Right renal cortex interstitium (tissue), 3 donors: ENCODE data around the gene SPINK5. TPM values are rescaled to one million over a fixed set of nuclear protein-coding genes. Genes with fewer than 3 reads are reported as not detected.
A peak's percentile ranks its signal among the peaks of the same experiment; 100 is the strongest.

Experiments used
- DNase-seq, 3 donors: peaks; one replicate each; pipeline ENCODE4 v3.0.0-alpha.2; 2013; ENCODE audit warnings: low read depth in 3 of 3, low spot score in 2 of 3
- polyA plus RNA-seq, 3 donors: library from polyadenylated mRNA; unstranded; fragments of 120-200 nt; gene quantifications; one replicate each; pipeline ENCODE4 v1.2.1, GENCODE V29; 2013; ENCODE audit not compliant: insufficient read length in 3 of 3

SPINK5 gene
- polyA plus RNA-seq, 3 donors = 0.28 to 0.61 (median 0.42) TPM

GRCh38 chr5:148176480-148176879 is 112.7 kb downstream of the SPINK5 start:
- DNase-seq = no peak

DNA sequence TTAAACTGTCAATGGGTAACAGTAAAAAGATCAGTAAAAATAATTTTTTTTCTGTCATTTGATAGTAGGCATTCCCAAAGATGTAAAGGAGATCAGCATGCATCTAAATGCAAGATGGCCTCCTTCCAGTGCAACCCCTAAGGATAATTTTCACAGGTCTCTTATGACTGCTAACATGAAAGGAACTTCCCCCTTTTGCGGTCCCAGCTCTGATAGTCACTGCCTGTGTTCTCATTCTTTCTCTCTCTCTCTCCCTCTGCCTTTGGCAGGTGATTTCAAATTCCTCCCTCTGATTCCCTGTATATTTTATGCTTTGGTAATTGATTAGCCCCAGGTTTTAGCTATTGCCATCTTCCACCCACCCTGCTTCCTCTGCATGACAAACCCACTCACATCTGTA is 113.4 kb downstream of the SPINK5 start:
- no peak for DNase-seq

GRCh38 chr5:148179234-148179824 is 115.5 kb downstream of the SPINK5 start:
- peak; percentile 7 to 14 (median 7) for DNase-seq

- DNase-seq = no peak
These were observed 122.6 kb downstream of the SPINK5 start for GRCh38 chr5:148186248-148187003.

Other genes with a start within 250 kb of the SPINK5 start
- 10 to 100 TPM in 2 of 3 donors, 1 to 10 TPM in 1; 2.4 to 61.4 (median 36.1) TPM for gene SPINK1, start 232.3 kb upstream of the SPINK5 start, polyA plus RNA-seq
- gene SCGB3A2, start 185.3 kb upstream of the SPINK5 start, polyA plus RNA-seq = not detected
- not detected for gene C5orf46, start 157.4 kb upstream of the SPINK5 start, polyA plus RNA-seq
- gene SPINK14, start 104.6 kb downstream of the SPINK5 start, polyA plus RNA-seq = not detected
- gene SPINK6, start 139.1 kb downstream of the SPINK5 start, polyA plus RNA-seq = not detected
- not detected for gene MARCOL, start 174.5 kb downstream of the SPINK5 start, polyA plus RNA-seq
- under 1 TPM; 0.17 to 0.59 (median 0.37) TPM for gene SPINK13, start 204.8 kb downstream of the SPINK5 start, polyA plus RNA-seq
- gene SPINK7, start 248.4 kb downstream of the SPINK5 start, polyA plus RNA-seq = under 1 TPM in 2 of 3 donors, not detected in 1; 0.12 to 0.27 TPM